Measurements from ENCODE around the gene BAHCC1. TPM values are rescaled to one million over a fixed set of nuclear protein-coding genes. Genes with fewer than 3 reads are reported as not detected.

The BAHCC1 gene
- total and polyA plus RNA-seq, 2 donors (not counting 3 experiments of a cell fraction or from before 2014, with no cell fraction given) = 4.7 to 11.6 TPM

GRCh38 chr17:81397314-81398175, 2.3 kb downstream of the BAHCC1 start:
- Histone ChIP-seq H3K9ac (replicated peaks; ENCODE audit: extremely low read depth, insufficient read depth, low read length) (peak overlapping the region; percentile 81), H3K27ac (ENCODE audit: insufficient read depth, low read depth, low read length) (peak overlapping the region; percentile 85), H3K4me1 (ENCODE audit: control insufficient read depth, extremely low read depth, insufficient read depth, low read length) (peaks cover 36% of the 10 kb centered on the region), H3K4me3 (replicated peaks in 1 of 3; ENCODE audit: insufficient read depth in 1 of 3, low read depth in 1 of 3, low read length in 3 of 3) (peak overlapping the region; percentile 60 to 77 (median 76)), H3K27me3 (ENCODE audit: control insufficient read depth in 2 of 2, insufficient read depth in 2 of 2, low read length in 2 of 2) (no peaks in the 10 kb centered on the region), H3K36me3 (ENCODE audit: control insufficient read depth in 2 of 2, extremely low read depth in 1 of 2, insufficient read depth in 2 of 2, low read length in 2 of 2) (no peaks in the 10 kb centered on the region), H3K9me3 (replicated peaks; ENCODE audit: control insufficient read depth, insufficient read depth, low read length) (no peaks in the 10 kb centered on the region), H3K4me2 (ENCODE audit: insufficient read depth, low read length) (peak overlapping the region; percentile 91), H4K20me1 (replicated peaks; ENCODE audit: control insufficient read depth, extremely low read depth, insufficient read depth, low read length) (no peaks in the 10 kb centered on the region), H3K79me2 (ENCODE audit: control insufficient read depth, insufficient read depth, low read length) (peaks cover 46% of the 10 kb centered on the region), H3K9me1 (replicated peaks; ENCODE audit: control insufficient read depth, extremely low read depth, insufficient read depth, low read length) (no peaks in the 10 kb centered on the region), H2AFZ (ENCODE audit: low read depth, low read length) (peak overlapping the region; percentile 53)
- POLR2A ChIA-PET = interaction anchor here (0.7 to 1.3 kb wide), 3 partner anchors 14 to 115 kb away, joined by 4 to 6 read pairs (median 5); partner anchors contain the start of gene ACTG1
- CTCF ChIA-PET = interaction anchor here (0.6 to 7.3 kb wide), 13 partner anchors 12 to 142 kb away, joined by 3 to 58 read pairs (median 4); no protein-coding TSS in a partner anchor
- dilution Hi-C loops (cut with MboI; ENCODE audit: extremely low pct_ligation_motif_present, low sequenced_read_pairs) = no loop called here
- intact Hi-C loops (cut with micrococcal nuclease) = no loop called here
- FAIRE-seq (peak; percentile 77), DNase-seq (ENCODE audit: low read depth, low spot score) (peak; percentile 65)
- no TSS peak for BruUV-seq (replicated peaks)
- TF ChIP-seq, protein P1, sequence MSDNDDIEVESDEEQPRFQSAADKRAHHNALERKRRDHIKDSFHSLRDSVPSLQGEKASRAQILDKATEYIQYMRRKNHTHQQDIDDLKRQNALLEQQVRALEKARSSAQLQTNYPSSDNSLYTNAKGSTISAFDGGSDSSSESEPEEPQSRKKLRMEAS (IDR thresholded peaks at IDR 0.05; ENCODE audit: insufficient read depth, insufficient read length) = no peak
- peak; percentile 31 to 42 for TF ChIP-seq CTCF (IDR thresholded peaks at IDR 0.05; ENCODE audit: extremely low read depth in 1 of 2, insufficient read depth in 1 of 2, low read depth in 1 of 2, low read length in 2 of 2)

All from endothelial cell of umbilical vein (primary cell).